K562 (cell line): ENCODE data around the gene NBEAL2. TPM values are rescaled to one million over a fixed set of nuclear protein-coding genes. Genes with fewer than 3 reads are reported as not detected.

Source experiments
- CBFA2T3 ChIP-seq: fragments of 450-650 bp; IDR thresholded peaks from 2 replicates; pipeline ENCODE4 v1.6.1; 2017
- CUX1 ChIP-seq: fragments of 200-800 bp; sonication (Bioruptor generic); IDR thresholded peaks from 2 replicates; pipeline ENCODE4 v1.6.1; 2016; ENCODE audit warnings: missing genetic modification characterization, missing compliant biosample characterization
- E2F8 ChIP-seq: fragments of 450-650 bp; IDR thresholded peaks from 2 replicates; pipeline ENCODE4 v1.7.1; 2018; ENCODE audit warnings: mild to moderate bottlenecking, low read depth; ENCODE audit not compliant: partially characterized antibody
- FIP1L1 ChIP-seq: fragments of 200-400 bp; formaldehyde crosslinking; IDR thresholded peaks from 2 replicates; pipeline ENCODE4 v1.6.1; 2018; ENCODE audit warnings: mild to moderate bottlenecking, low read depth, low read length; ENCODE audit not compliant: poor library complexity, severe bottlenecking
- GATAD2A ChIP-seq: fragments of 450-650 bp; IDR thresholded peaks from 2 replicates; pipeline ENCODE4 v1.6.1; 2017
- HNRNPLL ChIP-seq: fragments of 200-400 bp; formaldehyde crosslinking; IDR thresholded peaks from 2 replicates; pipeline ENCODE4 v1.6.1; 2017; ENCODE audit warnings: low read length, low read depth, mild to moderate bottlenecking; ENCODE audit not compliant: poor library complexity, severe bottlenecking
- PATZ1 ChIP-seq: fragments of 250-450 bp; sonication (Bioruptor Pico); IDR thresholded peaks from 2 replicates; pipeline ENCODE4 v1.5.0; 2020; ENCODE audit warnings: mild to moderate bottlenecking, borderline replicate concordance
- PHF20 ChIP-seq: fragments of 450-650 bp; IDR thresholded peaks from 2 replicates; pipeline ENCODE4 v1.6.1; 2018; ENCODE audit not compliant: partially characterized antibody
- PKNOX1 ChIP-seq: fragments of 450-650 bp; IDR thresholded peaks from 2 replicates; pipeline ENCODE4 v1.6.1; 2016
- PML ChIP-seq: IDR thresholded peaks from 2 replicates; pipeline ENCODE4 v1.6.1; 2012; ENCODE audit warnings: low read length, inconsistent platforms
- RAD21 ChIP-seq, 2 experiments: fragments of 250-450 bp in 1 of 2; fragments of 450-650 bp in 1 of 2; sonication (Bioruptor Pico) in 1 of 2; formaldehyde crosslinking in 1 of 2; IDR thresholded peaks in 1 of 2; conservative IDR thresholded peaks in 1 of 2; 2 replicates each; pipeline versions ENCODE4 v1.4.0 to v1.8.0; 2020 to 2022; ENCODE audit warnings: mild to moderate bottlenecking in 2 of 2, moderate library complexity in 1 of 2
- SIN3A ChIP-seq, 2 experiments: fragments of 150-350 bp in 1 of 2; IDR thresholded peaks; 2 replicates each; pipeline ENCODE4 v1.6.1; 2011 to 2016; ENCODE audit warnings: borderline replicate concordance in 2 of 2, low read depth in 2 of 2, low read length in 2 of 2, mild to moderate bottlenecking in 2 of 2, moderate library complexity in 2 of 2; ENCODE audit not compliant: control insufficient read depth in 1 of 2
- SMARCC2 ChIP-seq: fragments of 450-650 bp; IDR thresholded peaks from 2 replicates; pipeline ENCODE4 v1.6.1; 2017; ENCODE audit warnings: antibody characterized with exemption, moderate library complexity, mild to moderate bottlenecking, low read depth
- SOX6 ChIP-seq: fragments of 450-650 bp; IDR thresholded peaks from 2 replicates; pipeline ENCODE4 v1.6.1; 2014; ENCODE audit warnings: mild to moderate bottlenecking
- ZBTB17 ChIP-seq: fragments of 450-650 bp; formaldehyde crosslinking; IDR thresholded peaks from 2 replicates; pipeline ENCODE4 v1.4.0; 2020; ENCODE audit warnings: mild to moderate bottlenecking
- polyA plus RNA-seq, 8 experiments: library from polyadenylated mRNA; depleted of rRNA in 4 of 8; stranded (reverse) in 5 of 8; unstranded in 3 of 8; fragments of >200 nt; fragmentation: Nextera tagmentation in 2 of 8; fragmentation: Illumina TruSeq in 1 of 8; extraction: Ambion mirVana in 2 of 8; extraction: Trizol in 1 of 8; gene quantifications; 2 replicates each; pipeline versions ENCODE4 v1.2.1 to v1.2.3, GENCODE V29; 2011 to 2014; ENCODE audit warnings: inconsistent platforms in 1 of 8, missing spikeins in 1 of 8
- total RNA-seq, 7 experiments: library from RNA; depleted of rRNA in 6 of 7; stranded (reverse); fragments of >200 nt in 6 of 7; fragmentation: Illumina TruSeq in 2 of 7; extraction: Trizol in 2 of 7; gene quantifications; 2 replicates each; pipeline versions ENCODE4 v1.2.1 to v1.2.3, GENCODE V29; 2011 to 2021; ENCODE audit warnings: low replicate concordance in 1 of 7

The NBEAL2 gene
- total and polyA plus RNA-seq, 9 of the 15 experiments (the other 6 are each of a cell fraction or from before 2014, with no cell fraction given), result 0.06 to 114 (median 29.6) TPM

- TF ChIP-seq PML (peak; percentile 26; the same call in 1 of the 2 replicates), GATAD2A (0 out of 2 replicates have a peak, but pooled peaks have one; percentile 88), RAD21 (CRISPR knock-in tag; conservative IDR thresholded peaks at IDR 0.05 in 1 of 2, IDR thresholded peaks at IDR 0.05 in 1 of 2) (peak in 1 of 2 experiments; percentile 31; a peak in 1 of 4 replicates), SOX6 (peak; percentile 90; the same call in 1 of the 2 replicates), PKNOX1 (peak; percentile 89), PATZ1 (CRISPR knock-in tag) (0 out of 2 replicates have a peak, but pooled peaks have one; percentile 46), CUX1 (CRISPR knock-in tag) (no peak), SMARCC2 (peak; percentile 85), HNRNPLL (peak; percentile 49), CBFA2T3 (peak; percentile 49), SIN3A (IDR thresholded peaks at IDR 0.05; ENCODE audit: borderline replicate concordance in 2 of 2, control insufficient read depth in 1 of 2, low read depth in 2 of 2, low read length in 2 of 2) (peak in 1 of 2 experiments; percentile 35; a peak in 1 of 4 replicates), E2F8 (peak; percentile 53), ZBTB17 (CRISPR knock-in tag) (peak; percentile 42; the same call in 1 of the 2 replicates), FIP1L1 (no peak), PHF20 (no peak)
Measured at GRCh38 chr3:46947981-46948791, 31.3 kb upstream of the NBEAL2 start (continued).
